Stimulated activated CD4-positive, alpha-beta T cell treated with anti-CD3 and anti-CD28 coated beads, Interleukin-4, amount 100 ng/mL, for 24 hours (primary cell): Measurements from ENCODE around the gene ATPAF1.
A peak's percentile ranks its signal among the peaks of the same experiment; 100 is the strongest.
"Not testable (repeated sequence)": the region's sequence is repeated elsewhere in the genome, so short reads cannot be mapped to it uniquely, and the experiment has no call there.

ENCODE experiments used
- DNase-seq: peaks from one replicate; pipeline ENCODE4 v3.0.0-alpha.2; 2020

Gene ATPAF1

GRCh38 chr1:46667782-46668760, at the start of gene ATPAF1:
ATPAF1 (minus strand) TSS chr1:46668364; CDS start chr1:46668322, 42 bp downstream.
- peak; percentile 61 for DNase-seq

GRCh38 chr1:46717654-46718053, 49.5 kb upstream of the ATPAF1 start:
- DNase-seq, result no peak

GRCh38 chr1:46714976-46715375, 46.8 kb upstream of the ATPAF1 start:
- no peak for DNase-seq

GRCh38 chr1:46708121-46708520, 40.0 kb upstream of the ATPAF1 start:
- DNase-seq, result no peak

- DNase-seq, result no peak
These were observed 37.2 kb upstream of the ATPAF1 start for GRCh38 chr1:46705408-46705807.

- no peak for DNase-seq
These were observed 35.9 kb upstream of the ATPAF1 start for GRCh38 chr1:46703927-46704641.

GRCh38 chr1:46699666-46700065, 31.5 kb upstream of the ATPAF1 start:
- DNase-seq, result no peak

GRCh38 chr1:46697053-46697452, 28.9 kb upstream of the ATPAF1 start:
- DNase-seq, result no peak

GRCh38 chr1:46694676-46695075, 26.5 kb upstream of the ATPAF1 start:
- DNase-seq, result not testable (repeated sequence)

GRCh38 chr1:46692811-46693770, 24.9 kb upstream of the ATPAF1 start:
- no peak for DNase-seq

GRCh38 chr1:46691997-46692790, 24.0 kb upstream of the ATPAF1 start:
- DNase-seq, result no peak

GRCh38 chr1:46690931-46691421, 22.8 kb upstream of the ATPAF1 start:
- DNase-seq, result no peak

GRCh38 chr1:46689897-46690296, 21.7 kb upstream of the ATPAF1 start:
- DNase-seq, result no peak

GRCh38 chr1:46689356-46689755, 21.2 kb upstream of the ATPAF1 start:
- no peak for DNase-seq

GRCh38 chr1:46687921-46688509, 19.9 kb upstream of the ATPAF1 start:
- DNase-seq, result no peak

GRCh38 chr1:46687093-46687659, 19.0 kb upstream of the ATPAF1 start:
- no peak for DNase-seq

- no peak for DNase-seq
These were observed 18.1 kb upstream of the ATPAF1 start for GRCh38 chr1:46686255-46686654.

- no peak for DNase-seq
These were observed 16.5 kb upstream of the ATPAF1 start for GRCh38 chr1:46684670-46685069.

GRCh38 chr1:46682064-46682463, 13.9 kb upstream of the ATPAF1 start:
- no peak for DNase-seq

- DNase-seq, result no peak
These were observed 13.3 kb upstream of the ATPAF1 start for GRCh38 chr1:46681333-46682034.
